Measurements from ENCODE around the gene ASTN1.

The ASTN1 gene

DNA sequence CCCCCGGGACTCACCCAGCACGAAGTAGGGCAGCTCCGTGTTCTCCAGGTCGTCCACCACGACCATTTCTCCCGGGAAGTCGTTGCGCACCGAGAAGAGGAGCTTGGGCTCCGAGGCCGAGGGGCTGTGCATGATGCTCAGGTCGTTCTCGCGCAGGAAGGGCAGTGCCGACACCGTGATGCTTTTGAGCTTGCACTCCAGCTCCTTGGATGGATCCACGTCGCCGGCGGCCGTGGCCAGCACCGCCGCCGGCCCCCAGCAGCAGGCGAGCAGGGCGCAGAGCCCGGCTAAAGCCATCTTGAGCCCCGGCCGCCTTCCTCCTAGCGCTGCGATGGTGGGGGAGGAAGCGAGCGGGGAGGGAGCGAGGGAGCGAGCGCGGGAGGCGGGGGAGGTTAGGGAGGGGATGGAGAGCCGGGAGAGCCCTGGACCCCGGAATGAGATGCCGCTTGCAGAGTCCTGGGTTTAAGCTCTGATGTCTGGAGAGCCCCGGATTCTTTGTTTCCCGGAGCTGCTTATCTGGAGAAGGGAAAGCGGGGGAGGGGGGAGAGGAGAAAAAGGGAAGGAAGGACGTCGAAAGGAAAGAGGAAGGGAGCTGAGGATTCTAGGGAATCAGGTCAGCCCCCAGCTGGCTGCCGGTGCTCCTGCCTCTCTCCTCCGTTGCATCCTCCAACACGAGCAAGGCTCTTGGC, at the start of gene ASTN1:
ASTN1 (minus strand) TSS at position 333 of the 689 bp plus-strand sequence; CDS start at position 297, 36 bp downstream.
- DNase-seq = no peak

DNA sequence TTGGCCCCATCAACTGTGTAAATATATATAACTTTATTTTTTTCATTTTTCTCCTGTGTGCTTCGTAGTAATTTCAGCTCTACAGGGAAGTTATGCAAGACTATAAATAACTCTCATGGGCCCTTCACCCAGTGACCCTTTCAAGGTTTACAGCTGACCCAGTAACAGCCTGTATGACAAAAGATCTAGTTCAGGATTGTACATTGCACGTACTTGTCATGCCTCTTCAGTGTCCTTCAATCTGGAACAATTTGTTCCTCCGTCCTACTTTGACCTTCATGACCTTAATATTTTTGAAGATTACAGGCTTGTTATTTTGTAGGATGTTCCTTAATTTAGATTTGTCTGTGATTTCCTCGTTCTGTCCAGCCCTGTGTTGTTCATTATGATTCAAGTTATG, 46.7 kb upstream of the ASTN1 start:
- DNase-seq = no peak

DNA sequence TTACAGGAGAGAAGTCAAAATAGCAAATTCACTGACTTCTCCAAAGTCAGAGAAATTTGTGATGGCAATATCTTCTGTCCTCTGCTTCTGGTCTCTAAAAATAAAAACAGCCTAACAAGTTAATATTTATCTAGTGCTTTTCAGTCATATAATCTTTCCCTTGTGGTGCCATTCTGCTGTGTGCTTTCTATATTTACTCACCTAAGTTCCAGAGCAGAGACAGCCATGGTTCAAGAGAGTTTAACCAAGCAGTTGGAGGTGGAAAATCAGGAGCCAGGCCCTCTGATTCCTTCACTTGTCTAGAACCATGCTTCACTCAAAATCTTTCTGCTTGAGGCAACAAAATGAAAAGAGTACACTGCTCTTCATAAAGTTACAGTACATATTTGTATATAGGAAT, 45.6 kb upstream of the ASTN1 start:
- DNase-seq = no peak

DNA sequence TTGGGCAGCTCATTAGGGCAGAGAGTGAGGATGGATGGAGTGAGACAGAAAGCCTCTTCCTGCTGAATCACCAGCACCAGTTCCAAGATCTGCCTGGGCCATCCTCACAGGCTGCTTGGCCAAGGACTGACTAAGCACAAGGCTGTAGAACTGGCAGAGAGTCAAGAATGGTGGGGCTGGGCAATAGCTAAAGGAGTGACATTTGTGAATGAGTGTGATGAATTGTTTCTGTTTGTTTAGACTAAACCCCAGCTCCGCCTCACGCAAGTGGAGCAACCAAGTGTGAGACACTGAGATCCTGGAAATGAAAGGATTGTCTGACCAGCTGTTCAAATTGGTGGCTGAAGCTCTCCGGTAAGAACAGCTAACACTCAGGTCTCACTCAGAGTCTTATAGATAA, 44.8 kb upstream of the ASTN1 start:
- no peak for DNase-seq

DNA sequence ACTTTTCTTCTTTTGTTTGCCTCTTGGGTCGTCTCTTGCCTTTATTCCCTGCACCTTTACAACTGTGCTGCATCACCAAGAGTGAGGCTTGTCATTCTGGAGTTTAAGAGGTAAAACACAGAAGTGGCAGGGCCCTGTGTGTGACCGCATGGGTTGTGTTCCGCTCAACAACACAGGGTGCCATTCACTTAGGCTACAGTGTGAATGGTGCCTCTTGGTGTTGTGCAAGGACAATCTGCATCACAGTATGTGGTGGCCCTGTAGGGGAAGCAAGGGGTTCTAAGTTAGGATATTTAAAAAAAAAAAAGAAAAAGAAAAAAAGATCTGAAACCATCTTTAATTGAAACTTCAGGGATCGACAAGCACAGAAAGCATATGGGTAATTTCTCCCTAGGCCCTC, 44.4 kb upstream of the ASTN1 start:
- no peak for DNase-seq

DNA sequence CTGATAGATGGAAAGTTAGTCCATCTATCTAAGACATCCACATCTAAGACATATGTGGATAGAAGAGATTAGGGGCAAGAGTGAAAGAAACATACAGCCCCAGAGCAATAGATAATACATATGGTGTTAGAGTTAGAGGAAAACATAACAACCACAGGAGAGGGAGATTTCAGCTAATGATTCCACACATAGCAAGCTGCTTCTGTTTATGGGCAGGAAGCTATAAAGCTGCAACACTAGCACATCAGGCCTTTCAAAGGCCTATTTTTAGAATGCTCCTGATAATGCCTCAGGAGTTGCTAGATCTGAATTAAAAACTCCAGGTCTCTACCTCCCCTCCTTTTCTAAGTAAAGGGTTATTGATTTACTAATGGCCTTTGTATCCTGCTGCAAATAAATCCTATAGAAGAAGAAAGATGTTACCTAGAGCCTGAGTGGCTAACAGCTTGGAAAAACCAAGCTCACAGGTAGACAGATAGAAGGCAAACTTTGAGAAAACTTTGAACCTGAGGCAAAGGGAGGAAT, 42.4 kb upstream of the ASTN1 start:
- no peak for DNase-seq

DNA sequence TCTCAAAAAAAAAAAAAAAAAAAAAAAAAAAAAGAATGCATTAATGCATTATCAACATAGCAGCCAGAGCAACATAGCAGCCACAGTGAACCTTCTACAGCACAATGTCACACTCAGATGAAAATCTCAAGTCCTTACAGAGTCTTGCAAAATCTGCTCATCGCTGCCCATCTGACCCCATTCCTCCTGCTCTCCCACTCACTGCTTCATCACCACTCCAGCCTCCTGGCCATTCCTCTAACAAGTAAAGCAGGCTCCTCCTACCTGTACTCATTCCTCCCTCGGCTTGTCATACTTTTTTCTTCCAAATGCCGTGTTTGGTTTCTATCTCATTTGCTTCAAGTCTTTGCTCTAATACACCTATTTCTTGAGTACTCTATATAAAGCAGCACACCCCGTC, 35.8 kb upstream of the ASTN1 start:
- DNase-seq = no peak

DNA sequence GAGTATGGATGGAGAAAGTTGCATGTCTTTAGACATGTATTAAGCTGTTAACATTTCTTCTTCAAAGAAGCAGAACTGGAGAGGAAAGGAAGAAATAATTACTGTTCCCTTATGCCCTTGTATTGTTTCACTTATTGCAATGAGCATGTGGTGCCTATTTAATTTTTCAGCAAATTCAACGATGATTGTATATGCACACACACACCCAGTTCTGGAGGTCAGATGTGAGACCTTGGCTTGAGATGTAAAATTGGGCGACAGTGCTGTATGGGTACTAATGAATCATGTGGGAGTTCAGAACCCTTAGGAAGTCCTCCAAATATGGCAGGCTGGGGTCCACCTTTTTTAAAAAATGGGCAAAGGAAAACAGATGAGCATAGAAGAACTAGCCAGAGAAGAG, 33.7 kb upstream of the ASTN1 start:
- no peak for DNase-seq

DNA sequence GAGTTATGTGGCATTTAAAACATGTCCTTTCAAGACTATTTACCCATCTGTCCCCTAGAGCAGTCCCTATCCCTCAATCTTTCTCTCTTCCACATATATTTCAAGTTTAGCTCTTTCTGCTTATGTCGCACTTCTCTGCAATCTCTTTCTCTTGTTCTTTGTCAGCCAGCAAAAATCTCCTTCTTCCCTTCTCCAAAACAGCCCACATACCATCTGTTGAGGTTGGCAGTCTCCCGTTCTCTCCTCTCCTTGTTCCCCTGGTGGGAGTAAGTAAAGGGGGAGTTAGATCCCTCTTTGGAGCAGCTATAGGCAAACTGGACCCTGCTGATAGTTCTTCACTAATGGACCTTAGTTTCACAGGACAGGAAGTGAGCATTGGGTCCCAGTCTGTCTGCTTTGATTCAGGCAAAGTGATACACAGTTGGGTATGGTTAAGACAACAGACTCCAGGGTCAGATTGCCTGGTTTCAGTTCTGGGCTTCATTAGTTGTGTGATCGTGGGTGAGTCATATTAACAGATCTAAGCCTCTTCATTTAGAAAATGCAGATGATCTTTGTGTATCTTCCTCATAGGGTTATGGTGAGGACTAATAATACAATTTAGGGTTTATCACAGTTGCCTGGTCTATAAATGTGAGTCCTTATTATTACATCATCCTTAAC, 25.9 kb upstream of the ASTN1 start:
- DNase-seq = no peak

DNA sequence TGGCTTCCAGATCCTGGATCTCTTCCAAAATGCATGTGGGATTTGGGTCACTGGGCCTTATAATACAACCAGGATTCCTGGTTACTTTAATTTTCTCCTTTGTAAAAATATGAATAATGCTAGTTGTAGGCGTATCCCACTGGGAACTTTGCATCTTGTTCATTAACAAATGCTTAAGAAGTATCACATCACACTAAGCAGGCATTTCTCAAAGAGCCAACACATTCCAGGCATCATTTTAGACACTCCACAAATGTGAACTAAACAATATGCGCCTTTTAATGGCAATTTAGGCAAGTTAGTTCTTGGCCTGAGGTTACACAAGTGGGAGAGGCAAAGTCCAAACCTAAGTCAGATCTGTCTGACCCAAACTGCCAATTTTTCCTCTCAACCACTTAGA, 22.1 kb upstream of the ASTN1 start:
- no peak for DNase-seq

DNA sequence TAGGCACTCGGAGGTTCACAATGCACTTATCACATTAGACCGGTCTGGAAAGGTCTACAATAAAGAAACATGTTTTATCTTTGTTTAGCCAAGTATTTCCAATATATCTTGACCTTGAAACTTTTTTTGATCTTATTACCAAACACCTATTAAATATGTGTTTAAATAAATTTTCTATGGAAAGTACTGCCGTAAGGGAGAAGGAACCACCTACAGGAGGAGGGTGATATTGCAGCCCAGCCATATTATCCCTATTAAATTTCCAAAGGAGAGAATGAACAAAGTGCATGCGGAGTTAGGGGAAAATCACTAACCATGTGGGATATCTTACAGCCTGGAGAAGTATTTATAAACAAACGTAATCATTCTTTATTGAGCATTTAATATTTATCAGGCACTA, 20.7 kb upstream of the ASTN1 start:
- no peak for DNase-seq

DNA sequence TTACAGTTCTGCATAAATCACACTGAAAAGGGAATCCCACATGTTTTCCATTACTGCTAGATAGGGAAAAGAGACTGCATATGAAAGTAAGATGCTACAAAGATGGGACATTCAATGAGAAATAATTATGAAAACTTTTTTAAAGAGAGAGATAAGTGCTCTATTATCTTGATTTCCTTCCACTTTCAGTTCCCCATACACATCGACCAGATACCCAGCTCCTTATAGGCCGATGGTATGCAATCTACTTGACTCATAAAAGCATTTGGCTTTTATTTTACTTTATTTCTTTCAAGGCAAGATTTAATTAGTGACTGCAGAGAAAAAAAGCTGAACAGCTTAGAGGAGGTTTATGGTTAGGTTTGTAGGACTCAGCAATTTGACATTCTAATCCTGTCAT, 19.3 kb upstream of the ASTN1 start:
- no peak for DNase-seq

DNA sequence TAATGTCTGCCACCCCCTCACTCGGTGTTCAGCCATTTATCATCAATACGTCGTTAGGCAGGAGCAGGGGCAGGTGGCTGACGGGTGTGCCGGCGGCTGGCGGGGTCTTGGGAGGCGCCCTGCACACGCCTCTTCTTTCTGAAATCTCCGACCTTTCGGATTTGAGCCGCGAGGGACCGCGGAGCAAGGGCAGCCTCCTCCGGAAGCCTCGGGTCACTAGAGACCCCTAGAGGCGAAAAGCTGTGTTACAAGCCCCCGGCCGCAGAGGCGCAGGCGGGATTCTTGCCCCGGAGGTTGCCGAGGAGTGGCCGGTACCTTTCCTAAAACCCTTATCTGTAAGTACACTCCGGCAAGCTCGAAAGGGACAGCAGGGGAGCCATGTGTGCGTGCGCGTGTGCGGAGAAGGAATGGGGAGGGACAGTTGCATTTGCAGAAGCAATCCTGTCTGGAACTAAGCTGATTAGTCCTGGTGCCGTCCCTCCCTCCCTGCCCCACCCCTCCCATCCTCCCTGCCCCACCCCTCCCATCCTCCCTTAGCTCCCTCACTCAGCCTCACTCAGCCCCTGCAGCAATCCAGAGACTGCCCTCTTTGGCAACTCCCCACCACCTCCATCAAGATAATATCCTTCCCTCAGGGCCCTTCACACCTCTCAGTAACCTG, 17.2 kb upstream of the ASTN1 start:
- no peak for DNase-seq

DNA sequence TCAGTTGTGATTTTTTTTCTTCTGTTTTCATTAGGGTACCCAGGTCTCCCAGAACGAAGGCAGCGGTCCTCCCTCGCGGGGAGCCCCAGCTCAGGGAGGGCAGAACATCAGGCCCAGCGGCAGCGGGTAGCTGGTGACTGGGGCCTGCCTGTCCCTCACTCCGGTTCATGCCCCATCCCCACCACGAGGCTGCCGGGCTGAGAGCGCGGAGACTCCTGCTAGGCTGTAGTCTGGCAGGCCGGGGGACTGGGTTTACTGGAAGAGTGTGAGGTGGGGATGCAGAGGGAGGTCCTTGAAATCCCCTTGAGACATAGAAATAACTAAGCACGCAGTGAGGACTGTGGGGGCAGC, 16.7 kb upstream of the ASTN1 start:
- no peak for DNase-seq

DNA sequence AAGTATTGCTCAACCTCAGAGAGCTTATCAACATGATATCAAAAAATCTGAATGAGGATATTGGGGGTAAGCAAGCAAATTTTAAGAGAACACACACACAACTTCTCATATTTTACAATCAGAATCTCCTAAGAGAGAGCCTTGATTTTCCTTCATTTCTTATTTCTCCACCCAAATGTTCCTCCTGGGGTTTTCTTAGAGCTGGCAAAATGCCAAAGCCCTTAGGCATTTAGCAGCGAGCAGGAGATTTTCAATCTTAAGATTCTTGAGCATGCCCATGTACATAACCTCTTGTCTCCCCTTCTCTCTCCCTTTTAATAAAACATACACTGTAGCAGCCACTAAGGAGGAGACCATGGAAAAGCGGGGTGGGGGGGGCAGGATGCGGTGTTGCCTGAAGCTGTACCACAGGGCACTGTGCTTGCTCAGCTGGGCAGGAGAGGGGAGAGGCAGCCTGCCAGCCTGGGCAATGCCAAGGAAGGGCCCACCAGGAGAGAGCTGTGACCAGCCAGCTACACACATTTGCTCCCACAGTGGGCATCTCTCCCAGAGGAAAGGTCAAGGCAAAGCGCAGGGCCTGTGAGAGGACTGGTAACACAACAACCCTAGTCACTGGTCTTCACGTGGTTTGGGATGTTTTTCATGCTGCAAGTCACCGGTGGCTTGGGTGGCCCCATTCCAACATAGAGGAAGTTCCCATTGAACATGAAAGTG, 10.6 kb upstream of the ASTN1 start:
- no peak for DNase-seq

DNA sequence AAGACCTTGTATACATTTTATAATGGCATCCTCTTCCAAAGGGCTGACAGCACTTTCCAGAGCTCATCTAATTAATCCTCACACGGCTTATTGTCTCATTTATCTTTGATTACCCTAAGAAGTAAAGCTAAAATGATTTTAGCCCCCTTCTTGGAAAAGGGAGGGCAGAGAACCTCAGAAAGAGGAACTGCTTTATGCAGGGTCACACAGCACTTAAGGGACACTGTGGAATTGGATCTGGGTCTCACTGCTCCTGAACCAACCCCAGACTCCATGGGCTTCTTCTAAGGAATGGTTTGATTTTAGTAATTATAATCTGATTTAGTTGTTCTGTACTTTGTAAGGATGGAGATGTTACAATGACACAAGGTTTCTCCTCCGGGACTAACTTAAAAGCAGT, 9.5 kb upstream of the ASTN1 start:
- no peak for DNase-seq

DNA sequence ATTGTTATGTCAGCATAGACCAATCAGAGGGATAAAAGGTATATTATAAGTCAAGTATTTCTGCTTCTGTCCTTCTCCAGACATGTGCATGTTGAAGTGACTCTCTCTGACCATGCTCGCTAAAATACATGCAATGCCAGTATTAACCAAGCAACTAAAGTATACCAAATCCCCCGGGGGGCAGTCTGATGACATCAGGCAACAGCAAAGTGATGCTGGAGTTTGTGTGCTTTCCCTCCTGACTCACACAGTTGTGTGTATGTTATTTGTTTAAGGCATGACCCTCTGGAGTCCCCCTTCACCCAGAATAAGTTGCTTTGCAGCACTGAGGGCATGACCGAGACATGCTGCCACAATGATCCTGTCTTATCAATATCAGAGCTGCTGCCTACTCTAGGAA, 8.4 kb upstream of the ASTN1 start:
- no peak for DNase-seq

DNA sequence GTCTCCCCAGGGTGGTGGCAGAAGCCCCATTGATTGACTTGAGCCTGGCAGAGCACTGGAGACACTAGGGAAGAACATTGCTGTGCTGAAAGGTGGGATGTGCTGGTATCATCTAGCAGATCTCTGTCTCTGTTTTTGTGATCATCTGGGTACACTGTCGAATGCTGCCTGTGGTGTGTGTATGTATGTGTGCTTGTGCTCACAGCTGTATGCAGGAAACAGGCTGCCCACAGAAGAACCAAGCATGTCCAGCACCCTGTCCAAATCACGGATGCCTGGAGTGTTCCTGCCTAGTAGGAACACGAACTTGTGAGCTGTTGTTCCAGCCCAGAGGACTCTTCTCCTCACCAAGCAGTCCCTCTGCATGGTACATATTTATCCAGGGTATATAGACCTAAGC, 7.8 kb upstream of the ASTN1 start:
- no peak for DNase-seq

DNA sequence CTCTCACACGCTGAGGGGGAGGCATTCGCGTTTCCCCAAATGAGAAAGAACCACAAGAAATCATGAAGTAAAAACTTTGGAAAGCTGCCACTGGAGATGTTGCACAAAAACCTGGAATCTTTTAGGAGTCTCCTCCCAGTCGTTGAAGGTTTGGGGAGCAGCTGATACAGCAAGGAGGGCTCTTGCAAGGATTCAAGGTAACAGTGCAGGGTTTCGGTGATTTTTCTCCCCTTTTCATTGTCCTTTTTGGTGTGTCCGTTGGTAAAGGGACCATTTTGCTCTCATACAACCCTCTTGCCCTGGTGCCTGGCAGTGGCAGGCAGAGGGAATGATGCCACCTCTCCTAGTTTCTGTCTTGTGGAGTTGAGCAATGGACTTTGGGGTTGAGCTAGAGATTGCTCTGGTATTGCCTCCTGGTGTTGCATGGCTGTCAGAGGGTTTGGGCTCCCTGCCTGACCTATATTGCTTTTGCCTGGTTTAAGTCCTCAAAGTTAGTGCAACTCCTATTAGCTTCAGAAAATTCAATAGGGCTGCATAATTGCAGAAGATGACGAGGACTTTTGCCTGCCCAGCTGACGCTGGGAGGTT, 7.1 kb upstream of the ASTN1 start:
- DNase-seq = no peak

DNA sequence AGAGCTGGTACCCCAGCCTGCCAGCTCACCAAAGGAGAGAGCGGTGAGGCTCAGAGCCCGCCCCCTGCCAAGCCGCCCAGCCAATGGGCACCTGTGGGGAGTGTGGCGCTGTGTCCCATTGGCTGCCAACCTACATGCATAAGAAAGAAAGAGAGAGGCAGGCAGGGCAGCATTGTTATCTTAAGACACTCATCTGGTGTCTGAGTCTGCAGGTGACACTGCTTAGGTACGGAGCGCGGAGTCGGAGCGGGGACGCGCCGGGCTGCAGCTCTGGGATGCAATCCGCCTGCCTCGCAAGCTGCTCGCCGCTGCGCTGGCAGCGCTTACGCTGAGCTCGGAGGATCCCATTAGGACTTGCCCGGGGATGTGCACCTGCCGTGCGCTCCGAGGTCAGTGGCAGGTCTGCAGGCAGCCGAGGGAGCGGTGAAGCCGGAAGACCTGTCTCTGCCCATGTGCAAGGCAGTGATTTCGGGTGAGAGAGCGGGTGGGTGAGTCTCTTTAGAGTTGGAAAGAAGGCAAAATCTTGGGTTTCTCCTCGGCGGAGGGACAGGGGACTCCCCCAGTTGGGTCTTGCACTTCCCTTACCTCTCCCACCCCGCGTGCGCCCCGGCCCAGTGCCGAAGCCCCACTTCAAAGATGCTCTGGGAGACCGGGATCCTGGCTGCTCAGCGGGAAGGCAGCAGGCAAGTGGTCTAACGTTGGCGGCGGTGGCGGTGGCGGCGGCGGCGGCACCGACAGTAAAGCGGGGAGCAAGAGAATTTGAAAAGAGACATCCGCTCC, 6.4 kb upstream of the ASTN1 start, which contains the start of gene BRINP2:
BRINP2 (plus strand) TSS at position 203 of the 780 bp plus-strand sequence. CDS start 58,919 bp downstream, outside the sequence.
- no peak for DNase-seq

DNA sequence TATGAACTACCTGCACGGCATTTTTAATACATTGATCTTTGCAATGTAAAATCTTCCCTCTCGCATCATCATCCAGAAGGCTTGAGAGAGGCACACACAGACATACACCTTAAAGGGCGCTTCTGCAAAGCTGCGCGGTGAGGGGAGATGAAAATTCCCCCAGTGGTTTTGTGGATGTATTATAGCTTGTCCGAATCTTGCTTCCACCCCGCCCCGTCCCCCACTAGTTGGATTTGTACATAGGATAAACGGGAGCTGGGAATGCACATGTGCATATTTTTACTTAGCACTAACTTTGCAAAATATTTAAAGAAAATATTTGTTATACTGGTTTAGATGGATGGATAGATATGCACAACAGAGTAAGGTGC, 542 bp upstream of the ASTN1 start:
- DNase-seq = no peak

DNA sequence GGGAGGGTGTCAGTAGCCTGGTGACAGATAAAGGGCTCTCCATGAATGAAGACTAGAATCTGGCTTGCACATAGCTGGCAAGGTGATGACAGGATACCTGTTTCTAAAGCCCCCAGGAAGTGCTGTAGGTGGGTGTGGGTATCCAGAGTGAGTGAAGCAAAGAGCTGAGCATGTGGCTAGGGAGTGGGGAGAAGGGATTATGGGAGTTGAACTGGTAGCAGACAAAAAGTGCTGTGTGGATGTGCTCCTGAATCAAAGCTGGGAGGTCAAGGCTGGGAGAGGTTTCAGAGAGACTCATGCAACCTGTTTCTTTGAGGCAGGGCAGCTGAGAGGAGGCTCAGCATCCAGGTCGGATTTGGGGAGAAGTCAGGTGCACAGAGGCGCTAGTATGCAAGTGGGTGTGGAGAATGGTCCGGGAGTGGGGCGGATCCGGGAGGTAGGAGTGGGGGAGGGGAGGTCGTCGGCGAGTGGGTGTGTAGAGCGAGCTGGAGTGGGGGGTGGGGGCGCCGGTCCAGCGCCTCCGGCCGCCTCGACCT, 600 bp downstream of the ASTN1 start:
- no peak for DNase-seq
